Testis (tissue), 2 donors: ENCODE measurements around the gene TRPC1.

ENCODE experiments used
- CTCF ChIP-seq, 3 experiments: fragments of 450-650 bp in 2 of 3; fragments of 200-600 bp in 1 of 3; sonication (generic) in 1 of 3; IDR thresholded peaks; one replicate each; pipeline ENCODE4 v1.5.1; 2016 to 2019; ENCODE audit warnings: antibody characterized with exemption in 3 of 3, mild to moderate bottlenecking in 2 of 3, moderate library complexity in 1 of 3
- POLR2A ChIP-seq: fragments of 450-650 bp; IDR thresholded peaks from one replicate; pipeline ENCODE4 v1.6.1; 2017; ENCODE audit warnings: antibody characterized with exemption, mild to moderate bottlenecking, moderate library complexity

- no peak for TF ChIP-seq POLR2A
- TF ChIP-seq CTCF (IDR thresholded peaks at IDR 0.05), result no peak
These were observed 32.3 kb upstream of the TRPC1 start for GRCh38 chr3:142691527-142691926.
